ENCODE results near the gene IRF7.

The IRF7 gene

DNA sequence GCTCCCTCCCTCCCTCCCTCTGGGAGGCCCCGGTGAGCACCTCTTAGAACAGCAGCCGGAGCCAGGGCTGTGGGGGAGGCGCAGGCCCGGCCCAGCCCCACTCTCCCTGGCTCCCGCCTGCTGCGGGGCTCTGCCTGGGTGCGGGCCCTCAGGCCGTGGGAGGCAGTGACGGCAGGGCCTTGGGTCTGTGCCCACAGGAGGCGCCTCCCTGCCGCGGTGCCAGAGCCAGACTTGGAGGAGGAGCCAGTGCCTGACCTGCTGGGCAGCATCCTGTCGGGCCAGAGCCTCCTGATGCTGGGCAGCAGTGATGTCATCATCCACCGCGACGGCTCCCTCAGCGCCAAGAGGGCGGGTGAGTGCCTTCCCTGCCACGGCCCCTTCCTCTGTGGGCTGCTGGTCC lies 9.5 kb downstream of the IRF7 start:
- DNase-seq = no peak

DNA sequence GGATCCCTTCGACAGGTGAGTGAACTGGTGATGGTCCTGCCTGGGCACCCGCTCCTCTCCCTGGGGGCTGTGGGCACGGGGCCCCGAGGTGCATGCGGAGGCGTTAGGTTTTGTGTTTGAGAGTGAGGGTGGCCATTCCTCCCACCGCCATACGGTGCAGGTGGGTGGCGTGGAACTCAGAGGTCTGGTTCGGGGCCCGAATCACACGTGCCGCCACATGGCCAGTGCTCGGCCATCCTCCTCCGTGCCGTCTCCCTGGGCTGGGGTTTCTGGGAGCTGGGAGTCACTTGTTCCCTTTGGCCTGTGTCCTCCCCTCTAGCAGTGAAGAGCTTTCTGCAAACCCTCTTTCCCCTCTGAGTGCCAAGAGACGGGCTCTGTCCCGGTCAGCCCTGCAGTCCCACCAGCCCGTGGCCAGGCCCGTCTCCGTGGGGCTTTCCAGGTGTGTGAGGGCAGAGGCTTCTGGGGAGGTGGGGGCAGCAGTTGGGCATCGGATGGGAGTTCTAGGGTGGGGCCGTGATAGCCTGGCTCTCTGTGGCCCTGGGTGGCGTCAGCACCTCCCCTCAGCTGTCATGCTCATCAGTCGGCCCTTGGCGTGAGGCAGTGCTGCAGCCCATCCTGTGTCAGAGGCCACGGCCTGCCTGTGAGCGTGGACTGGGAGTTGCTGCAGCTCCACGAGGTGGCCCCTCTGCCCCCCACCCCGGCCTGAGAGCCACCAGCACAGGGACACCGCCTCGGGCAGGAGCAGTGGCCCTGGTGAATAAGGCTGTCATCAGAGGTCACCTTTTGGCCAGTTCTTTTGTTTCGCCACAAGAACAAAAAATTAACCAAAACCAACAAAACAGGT lies 10.2 kb downstream of the IRF7 start:
- no peak for DNase-seq

DNA sequence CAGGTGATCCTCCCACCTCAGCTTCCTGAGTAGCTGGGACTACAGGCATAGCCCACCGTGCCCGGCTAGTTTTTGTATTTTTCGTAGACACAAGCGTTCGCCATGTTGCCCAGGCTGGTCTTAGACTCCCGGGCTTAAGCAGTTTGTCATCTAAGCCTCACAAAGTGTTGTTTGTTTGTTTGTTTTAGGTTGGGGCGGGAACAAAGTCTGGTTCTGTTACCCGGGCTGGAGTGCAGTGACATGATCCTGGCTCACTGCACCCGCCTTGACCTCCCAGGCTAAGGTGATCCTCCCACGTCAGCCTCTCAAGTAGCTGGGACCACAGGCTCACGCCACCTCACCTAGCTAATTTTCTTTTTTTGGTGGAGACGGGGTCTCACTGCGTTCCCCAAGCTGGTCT lies 12.6 kb downstream of the IRF7 start:
- DNase-seq = no peak

DNA sequence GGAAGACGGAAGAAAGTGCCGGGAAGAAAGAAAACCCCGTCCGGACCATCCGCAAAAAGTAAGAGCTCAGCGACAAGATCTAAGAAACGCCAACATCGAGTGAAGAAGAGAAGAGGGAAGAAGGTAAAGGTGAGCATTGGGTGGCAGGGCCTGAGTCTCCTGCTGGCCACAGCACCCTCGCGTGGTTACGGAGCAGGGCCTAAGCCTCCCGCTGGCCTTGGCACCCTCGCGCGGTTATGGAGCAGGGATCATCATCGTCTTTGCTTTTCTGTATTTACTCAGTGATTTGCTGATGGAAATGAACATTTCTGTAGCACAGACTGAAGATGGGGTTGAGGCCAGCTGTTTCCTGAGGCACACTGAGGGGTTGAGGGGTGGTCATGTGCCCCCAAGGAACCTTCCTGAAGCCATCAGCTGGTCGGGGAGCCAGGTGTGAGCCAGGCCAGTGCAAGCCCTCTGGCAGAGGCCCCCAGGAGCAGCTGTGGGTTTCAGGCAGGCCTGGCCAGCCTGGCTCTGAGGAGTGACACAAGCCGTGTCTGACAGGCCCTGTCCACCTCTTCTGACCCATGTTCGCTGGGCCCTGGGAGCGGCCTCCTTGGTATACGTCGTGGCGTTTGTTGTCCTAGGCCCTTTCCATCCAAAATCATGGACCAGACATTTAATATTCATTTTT lies 14.0 kb downstream of the IRF7 start:
- DNase-seq = no peak

DNA sequence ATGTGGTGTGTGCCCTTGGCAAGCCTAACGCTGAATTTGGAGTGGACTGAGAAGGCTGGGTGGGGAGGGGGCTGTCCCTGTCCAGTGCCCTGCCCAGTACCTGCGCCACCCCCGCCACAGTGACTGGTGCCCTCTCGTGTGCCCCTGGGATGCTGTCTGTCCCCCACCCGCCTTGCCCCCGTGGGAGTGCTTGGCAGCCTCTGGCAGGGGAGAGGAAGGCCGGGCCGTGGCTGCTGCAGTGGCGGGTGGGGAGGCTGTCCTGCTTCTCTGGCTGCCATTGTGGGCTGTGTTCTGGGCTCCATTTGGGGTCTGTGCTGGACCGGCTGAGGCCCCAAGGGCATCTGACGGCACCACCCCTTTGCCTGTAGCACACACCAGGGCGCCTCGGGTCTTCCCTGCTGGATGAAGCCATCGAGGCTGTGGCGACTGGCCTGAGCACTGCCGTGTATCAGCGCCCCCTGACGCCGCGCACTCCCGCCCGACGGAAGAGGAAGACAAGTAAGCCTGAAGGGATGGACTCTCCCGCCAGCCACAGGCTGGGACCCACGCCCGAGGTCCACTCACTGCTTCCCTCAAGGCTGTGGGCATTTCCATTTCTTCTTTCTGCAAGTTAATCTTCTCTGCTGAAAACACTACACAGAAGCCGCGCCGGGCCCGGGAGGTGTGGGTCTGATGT lies 17.6 kb downstream of the IRF7 start:
- DNase-seq = no peak

DNA sequence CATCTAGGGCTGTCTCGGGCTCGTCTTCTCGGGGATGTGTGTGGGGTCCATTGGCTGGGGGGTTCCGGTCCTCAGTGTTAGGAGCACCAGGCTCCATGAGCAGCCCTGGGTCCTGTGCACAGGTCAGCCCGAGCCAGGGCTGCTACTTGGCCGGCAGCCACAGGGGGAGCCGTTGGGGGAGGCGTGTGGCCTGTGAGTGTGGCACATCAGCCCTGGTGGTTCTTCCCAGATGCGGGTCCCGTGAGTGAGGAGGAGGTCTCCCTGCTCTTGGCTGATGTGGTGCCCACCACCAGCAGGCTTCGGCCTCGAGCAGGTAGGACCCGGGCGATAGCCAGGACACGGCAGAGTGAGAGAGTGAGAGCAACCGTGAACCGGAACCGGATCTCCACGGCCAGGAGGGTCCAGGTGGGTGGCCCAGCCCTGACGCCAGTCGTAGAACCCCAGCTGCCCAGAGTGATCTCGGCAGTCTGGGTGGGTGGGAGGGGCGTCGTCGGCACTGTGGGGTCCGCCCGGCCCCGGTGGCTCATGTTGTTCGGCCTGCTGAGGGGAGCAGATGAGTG lies 18.5 kb downstream of the IRF7 start:
- no peak for DNase-seq

DNA sequence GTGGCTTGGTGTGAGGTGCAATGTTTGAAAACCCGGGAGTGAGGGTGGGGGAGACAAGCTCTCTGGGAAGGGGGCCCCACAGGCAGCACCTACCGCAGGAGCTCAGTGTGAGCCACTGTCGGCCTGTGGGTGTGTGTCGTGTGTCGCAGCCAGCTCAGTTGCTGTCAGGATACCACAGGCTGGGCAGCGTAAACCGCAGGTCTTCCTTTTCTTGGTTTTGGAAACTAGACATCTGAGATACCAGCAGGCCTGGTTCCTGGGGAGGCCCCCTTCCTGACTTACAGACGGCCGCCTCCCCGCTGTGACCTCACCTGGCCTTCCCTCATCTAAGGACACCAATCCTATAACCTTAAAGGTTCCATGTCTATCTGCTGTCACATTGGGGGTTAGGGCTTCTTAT lies 19.4 kb downstream of the IRF7 start:
- no peak for DNase-seq

DNA sequence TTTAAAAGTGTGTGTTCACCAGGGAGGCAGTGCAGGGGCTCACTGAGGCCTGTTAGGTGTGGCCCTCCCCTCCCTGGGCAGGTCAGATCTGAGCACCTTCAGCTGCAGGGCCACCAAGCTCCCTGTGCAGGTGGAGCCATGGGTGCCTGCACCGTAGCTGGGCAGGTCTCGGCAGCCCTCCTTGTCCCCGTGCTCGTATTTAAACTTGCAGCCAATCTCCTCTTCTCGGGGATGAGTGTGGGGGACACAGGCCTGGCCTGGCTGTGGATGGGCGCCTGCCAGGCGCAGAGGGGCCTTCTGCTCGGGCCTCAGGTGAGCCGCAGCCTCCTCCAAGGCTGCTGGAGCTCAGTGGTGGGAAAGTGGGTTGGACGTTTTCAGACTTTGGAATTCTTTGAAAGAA lies 20.4 kb downstream of the IRF7 start:
- DNase-seq = no peak

DNA sequence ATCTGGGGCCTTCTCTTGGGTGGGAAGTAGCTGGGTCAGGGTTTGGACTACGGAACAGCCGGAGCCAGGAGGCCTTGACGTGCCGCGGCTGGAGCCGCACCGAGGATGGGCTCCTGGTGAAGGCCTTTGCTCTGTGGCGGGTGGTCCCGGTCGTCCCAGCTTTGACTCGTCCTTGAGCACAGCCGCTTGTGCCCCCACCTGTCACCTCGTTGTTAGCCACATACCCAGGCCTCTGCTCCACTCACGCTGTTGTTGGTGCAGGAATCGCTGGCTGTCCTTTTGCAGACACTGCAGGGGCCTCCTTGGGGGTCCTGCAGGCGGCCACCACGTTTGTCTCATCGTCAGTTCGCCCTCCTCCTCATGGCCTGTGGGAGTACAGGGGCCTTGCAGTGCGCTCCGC lies 22.4 kb downstream of the IRF7 start:
- DNase-seq = no peak

DNA sequence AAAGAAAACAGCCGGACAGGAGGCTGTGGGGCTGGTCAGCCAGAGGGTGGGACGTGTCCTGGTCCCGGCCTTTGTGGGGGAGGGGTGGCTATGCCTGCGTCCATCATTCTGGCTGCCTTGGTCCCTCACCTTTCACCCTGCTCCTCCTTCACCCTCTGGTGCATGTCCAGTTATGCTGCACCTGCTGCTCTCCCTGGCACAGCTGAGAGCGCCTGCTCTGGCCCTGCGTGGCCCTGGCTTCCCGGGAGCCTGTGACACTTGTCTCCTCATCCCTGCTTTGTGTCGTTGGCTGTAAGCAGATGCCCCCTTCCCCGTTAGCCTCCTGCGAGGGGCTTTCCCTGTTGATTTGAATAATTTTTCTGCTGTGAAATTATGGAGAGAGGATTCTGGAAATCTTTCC lies 22.8 kb downstream of the IRF7 start:
- no peak for DNase-seq

DNA sequence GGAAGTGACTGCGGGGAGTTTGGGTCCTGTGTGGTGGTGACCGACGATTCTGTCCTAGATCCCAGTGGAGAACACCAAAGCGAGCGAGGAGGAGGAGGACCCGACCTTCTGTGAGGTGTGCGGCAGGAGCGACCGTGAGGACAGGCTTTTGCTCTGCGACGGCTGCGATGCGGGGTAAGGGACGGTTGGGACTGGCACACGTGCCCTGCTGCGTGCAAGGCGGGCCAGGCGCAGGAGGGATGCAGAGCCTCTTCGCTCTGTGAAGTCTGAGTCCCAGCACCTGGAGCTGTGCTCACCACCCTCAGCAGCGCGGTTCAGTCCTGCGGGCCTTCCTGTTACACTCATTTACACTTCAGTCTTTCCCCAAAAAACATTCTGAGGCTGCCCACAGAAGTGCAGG lies 23.2 kb downstream of the IRF7 start:
- DNase-seq = no peak

DNA sequence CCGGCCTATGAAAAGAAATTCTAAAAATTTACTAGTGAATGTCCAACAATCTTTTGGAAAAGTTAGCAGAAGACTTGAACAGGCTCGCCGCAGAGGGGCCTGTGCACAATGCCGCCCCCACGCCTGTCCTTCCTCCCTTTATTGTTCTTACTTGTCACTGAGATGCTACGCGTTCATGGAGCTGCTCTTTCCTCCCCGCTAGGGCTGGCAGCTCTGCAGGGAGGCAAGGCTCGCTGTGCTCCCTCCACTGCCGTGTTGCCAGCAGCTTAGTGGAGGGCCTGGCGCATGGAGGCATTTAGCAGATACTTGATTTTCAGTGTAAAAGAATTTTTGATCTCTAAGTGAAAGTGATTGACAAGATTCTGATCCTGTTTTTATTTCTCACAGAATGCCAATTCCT lies 24.8 kb downstream of the IRF7 start:
- DNase-seq = no peak

DNA sequence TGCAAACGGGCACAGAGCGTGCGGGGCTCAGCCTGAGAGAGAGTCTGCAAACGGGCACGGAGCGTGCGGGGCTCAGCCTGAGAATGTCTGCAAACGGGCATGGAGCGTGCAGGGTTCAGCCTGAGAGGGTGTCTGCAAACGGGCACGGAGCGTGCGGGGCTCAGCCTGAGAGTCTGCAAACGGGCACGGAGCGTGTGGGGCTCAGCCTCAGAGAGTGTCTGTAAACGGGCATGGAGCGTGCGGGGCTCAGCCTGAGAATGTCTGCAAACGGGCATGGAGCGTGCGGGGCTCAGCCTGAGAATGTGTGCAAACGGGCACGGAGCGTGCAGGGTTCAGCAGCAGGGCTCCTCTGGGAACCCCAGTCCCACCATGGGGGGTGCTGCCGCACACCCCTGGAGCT lies 26.0 kb downstream of the IRF7 start:
- no peak for DNase-seq

DNA sequence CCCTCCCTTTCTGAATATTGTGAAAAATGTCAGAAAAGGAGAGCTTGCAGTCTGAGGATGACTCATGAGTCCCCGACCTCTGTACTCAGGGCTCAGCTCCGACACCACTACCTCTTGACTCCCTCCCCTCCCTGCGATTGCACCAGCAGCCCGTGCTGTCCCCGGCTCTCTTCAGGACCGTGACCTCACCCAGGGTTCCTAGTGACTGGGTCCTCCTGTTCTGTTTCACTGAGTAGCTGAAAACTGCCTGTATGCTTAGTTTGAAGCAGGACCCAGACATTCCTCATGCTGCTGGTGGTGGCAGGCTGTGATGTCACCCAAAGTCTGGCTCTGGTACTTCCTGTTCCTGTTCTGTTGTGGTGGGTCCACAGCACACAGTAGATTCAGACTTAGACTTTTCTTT lies 27.8 kb downstream of the IRF7 start:
- peak; percentile 83 for DNase-seq

DNA sequence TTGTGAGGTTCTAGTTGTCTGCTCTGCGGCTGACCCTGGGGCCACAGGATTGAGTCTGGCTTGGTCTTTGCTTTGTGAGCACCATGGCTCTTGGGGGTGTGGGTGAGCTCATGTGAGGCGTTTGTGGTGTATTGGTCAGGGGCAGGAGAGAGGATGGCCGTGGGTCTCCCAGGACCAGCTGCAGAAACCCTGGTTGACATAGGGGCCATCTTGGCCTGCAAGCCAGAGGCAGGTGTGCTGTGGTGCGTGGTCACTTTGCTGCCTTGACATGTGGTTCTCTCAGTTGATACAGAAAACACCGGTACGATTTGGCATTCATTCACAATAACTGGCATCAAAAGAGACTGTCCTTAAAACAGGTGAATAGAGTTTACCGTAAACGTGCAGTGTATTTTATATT lies 28.2 kb downstream of the IRF7 start:
- DNase-seq = no peak

DNA sequence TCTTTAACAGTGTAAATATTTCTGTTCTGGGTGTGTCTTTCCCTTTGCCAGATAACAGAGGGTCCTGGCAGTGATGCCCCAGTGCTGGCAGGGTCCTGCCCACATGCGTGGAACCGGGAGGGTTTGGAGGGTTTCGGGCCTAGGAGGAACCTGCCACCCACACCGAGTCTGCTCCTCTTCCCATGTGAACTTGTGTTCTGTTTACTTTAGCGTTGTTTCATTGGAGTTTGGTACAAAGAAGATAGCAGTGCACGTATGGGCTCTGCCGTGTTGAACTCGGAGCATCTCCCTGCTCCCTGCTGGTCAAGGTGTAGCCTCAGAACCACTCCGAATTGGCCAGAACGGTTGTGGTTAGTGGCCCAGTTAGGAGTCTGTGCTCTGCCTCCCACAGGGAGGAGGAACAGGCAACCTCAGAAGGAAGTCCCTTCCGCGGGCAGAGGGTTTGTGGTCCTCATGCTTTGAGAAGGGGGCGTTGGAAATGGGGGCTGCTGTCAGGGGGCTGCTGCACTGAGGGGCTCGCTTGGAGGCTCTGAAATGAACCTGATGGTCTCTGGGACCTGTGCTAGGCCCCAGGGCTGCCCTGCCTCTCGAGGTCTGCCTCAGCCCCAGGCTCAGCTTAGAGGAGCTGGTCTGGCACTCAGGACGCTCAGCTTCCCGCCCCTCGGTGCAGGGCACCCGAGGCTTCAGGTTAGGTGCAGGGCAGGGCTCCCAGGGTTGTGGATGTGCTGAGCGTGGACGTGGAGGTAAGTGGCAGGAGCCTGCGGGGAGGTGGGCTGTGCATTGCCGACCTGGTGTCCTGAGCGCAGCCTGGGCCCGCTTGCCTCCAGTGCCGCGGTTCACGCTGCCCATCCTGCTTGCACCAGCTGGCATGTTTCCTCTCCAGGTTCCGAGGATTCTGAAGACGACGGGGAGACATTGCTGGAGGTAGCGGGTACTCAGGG lies 29.1 kb downstream of the IRF7 start:
- DNase-seq = no peak

DNA sequence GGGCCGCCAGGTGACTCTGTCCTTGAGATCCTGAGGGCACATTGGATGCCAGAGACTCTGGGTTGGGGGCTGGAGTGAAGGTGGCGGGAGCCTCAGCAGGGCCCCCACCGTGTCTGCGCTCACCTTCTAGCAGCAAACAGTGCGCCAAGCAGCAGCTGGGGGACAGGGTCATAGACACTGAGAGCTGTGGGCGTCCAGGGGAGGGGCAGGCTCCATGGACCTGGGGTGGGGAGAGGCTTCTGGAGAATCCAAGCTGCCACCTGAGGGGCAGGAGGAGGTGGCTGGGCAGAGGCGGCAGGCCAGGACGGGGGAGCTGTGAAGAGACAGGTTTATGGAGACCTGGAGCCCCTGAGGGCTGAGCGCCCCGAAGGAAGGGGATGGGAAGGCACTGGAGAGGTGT lies 31.5 kb downstream of the IRF7 start:
- no peak for DNase-seq

DNA sequence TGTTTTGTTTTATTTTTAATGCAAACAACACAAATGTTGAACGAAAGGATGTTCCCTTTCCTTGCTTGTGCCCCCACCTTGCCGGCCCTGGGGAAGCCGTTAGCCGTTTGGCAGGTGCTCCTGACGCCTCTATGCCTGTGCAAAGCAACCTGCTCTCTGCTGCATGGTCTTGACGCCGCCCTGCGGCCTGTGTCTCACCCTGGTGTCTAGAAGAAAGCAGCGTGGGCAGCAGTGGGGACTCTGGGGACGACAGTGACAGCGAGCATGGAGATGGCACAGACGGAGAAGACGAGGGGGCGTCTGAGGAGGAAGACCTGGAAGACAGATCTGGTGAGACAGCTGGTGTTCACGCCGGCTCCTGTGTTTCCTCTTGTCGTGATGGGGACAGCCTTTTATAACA lies 34.0 kb downstream of the IRF7 start:
- no peak for DNase-seq

DNA sequence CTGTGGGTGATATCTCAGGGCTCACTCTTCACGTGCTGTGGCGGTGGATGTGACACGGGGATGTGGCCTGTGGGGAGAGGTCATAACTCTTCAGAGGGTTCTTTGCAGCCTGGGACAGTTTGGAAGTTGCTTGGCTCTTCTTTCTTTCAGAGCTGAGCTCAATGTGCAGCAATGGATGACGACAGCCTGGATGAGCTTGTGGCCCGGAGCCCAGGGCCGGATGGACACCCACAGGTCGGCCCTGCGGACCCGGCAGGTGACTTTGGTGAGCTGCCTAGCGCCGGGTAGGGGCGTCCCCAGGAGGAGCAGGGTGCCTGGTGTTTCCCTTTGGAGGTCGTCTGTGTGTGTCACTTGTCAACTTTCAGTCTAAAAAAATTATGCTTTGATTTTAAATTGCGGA lies 34.4 kb downstream of the IRF7 start:
- DNase-seq = no peak

DNA sequence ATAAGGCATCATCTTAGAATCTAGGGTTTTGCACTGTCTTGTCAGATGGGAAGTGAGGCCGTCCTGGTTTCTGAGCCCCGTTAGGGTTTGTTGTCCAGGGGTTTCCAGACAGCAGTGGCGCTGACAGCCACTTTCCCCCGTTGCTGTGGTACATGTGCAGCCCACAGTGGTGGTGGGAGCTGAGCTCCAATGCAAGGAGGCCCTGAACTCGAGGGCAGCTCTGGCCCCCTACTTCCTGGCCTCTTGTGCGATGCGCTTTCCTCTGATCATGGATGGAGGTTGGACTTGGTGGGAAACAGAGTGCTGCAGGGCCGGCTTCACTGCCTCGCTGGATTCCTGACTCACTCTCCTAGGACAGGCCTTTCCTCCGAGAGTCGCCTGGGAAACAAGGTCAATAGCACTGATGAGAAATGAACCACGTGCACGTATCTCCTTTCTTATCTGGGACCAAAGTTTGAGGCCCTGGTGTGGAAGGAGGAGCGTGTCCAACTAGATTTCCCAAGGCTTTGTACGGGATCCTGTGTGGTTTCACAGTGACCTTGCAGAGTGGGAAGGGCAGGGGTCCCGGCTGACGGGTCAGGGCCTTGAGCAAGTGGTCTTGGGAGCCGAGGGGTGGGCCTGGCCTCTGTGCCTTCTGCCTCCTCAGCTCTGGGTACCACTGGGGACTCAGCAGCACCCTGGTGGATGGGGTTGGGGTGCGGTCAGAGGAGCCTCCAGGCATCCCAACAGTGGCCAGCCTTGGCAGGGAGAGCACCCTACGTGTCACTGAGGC lies 35.7 kb downstream of the IRF7 start:
- DNase-seq = no peak

DNA sequence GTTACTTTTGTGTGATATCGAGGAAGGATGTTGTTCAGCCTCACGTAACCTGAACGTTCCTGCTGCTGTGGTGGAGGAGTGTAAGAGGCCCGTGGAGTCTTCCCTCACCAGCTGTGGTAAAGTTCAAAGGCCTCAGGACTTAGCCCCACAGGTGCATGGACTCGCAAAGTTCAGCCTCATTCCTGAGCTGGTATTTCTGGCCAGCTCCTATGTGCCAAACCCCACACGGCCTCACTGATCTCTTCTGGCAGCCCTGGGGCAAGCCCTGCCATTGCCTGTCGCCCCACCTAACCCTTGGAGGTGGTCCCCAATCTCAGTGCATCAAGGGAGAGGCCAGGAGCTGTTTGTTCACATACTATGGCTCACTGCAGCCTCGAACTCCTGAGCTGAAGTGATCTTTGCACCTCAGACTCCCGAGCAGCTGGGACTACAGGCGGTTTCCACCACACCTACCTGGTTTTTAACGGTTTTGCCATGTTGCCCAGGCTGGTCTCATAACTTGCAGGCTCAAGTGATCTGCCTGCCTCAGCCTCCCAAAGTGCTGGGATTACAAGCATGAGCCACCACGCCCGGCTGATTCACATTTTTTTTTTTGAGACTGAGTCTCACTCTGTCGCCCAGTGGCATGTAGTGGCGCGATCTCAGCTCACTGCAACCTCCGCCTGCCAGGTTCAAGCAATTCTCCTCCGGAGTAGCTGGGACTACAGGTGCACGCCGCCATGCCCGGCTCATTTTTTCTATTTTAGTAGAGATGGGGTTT lies 37.3 kb downstream of the IRF7 start:
- DNase-seq = no peak
